Activated B cell treated with CpG ODN at 0.5 μM for 24 hours (primary cell): Measurements from ENCODE around the gene FBXL7. TPM values are rescaled to one million over a fixed set of nuclear protein-coding genes. Genes with fewer than 3 reads are reported as not detected.

Source experiments
- ATAC-seq: fragments of 200-7000 bp; cut with Tn5 transposase; one replicate; pipeline ENCODE4 v1.10.0; 2021; ENCODE audit warnings: low read depth, mild to moderate bottlenecking, moderate library complexity
- CTCF ChIA-PET: fragments of 350-600 bp; sonication (Branson Sonifier 250); formaldehyde crosslinking; loops from one replicate; lab custom pipeline; 2021; ENCODE audit warnings: antibody characterized with exemption; lab: Charles Lee
- POLR2A ChIA-PET: fragments of 350-600 bp; sonication (Branson Sonifier 250); formaldehyde crosslinking; loops from one replicate; lab custom pipeline; 2021; ENCODE audit warnings: antibody characterized with exemption; lab: Charles Lee
- DNase-seq: peaks from one replicate; pipeline ENCODE4 v3.0.0; 2022
- H3K27ac Mint-ChIP-seq: one replicate; pipeline ENCODE4 v1.8.0; 2020; ENCODE audit warnings: mixed read lengths
- H3K27me3 Mint-ChIP-seq: one replicate; pipeline ENCODE4 v1.8.0; 2021; ENCODE audit warnings: mixed read lengths
- H3K36me3 Mint-ChIP-seq: one replicate; pipeline ENCODE4 v1.8.0; 2021; ENCODE audit warnings: low read depth, mixed read lengths
- H3K4me1 Mint-ChIP-seq: one replicate; pipeline ENCODE4 v1.8.0; 2021; ENCODE audit warnings: mixed read lengths
- H3K4me3 Mint-ChIP-seq: one replicate; pipeline ENCODE4 v1.8.0; 2020; ENCODE audit warnings: mild to moderate bottlenecking, mixed read lengths
- H3K9me3 Mint-ChIP-seq: one replicate; pipeline ENCODE4 v1.8.0; 2020; ENCODE audit warnings: mixed read lengths
- CTCF ChIP-seq: fragments of 200-600 bp; IDR thresholded peaks from one replicate; pipeline ENCODE4 v1.8.0; 2022; ENCODE audit warnings: antibody characterized with exemption, mild to moderate bottlenecking
- intact Hi-C: fragments of 100-400 bp; cut with micrococcal nuclease; formaldehyde crosslinking; loops from one replicate; pipeline ENCODE4 v1.15.1; 2024
- total RNA-seq: library from RNA; stranded (reverse); gene quantifications from 2 replicates; pipeline ENCODE4 v1.2.3, GENCODE V29; 2022

Gene FBXL7
- total RNA-seq, 1 donor from 2014 or later = not detected

- Mint-ChIP-seq H3K36me3 (no peaks in the 10 kb centered on the region), H3K27ac (no peak overlapping the region), H3K4me1 (no peaks in the 10 kb centered on the region), H3K4me3 (no peak overlapping the region), H3K27me3 (no peaks in the 10 kb centered on the region), H3K9me3 (peaks cover 3% of the 10 kb centered on the region)
- CTCF ChIA-PET = no interaction called here
- ATAC-seq (no peak), DNase-seq (no peak)
- POLR2A ChIA-PET = no interaction called here
- intact Hi-C loops = no loop called here
- TF ChIP-seq CTCF = no peak
Observed at GRCh38 chr5:15711892-15712291, 211.9 kb downstream of the FBXL7 start.

GRCh38 chr5:15715535-15715934 lies 215.6 kb downstream of the FBXL7 start:
- intact Hi-C loops = no loop called here
- no peaks in the 10 kb centered on the region for H3K27me3 Mint-ChIP-seq
- H3K27ac Mint-ChIP-seq = no peak overlapping the region
- ATAC-seq (no peak), DNase-seq (no peak)
- ChIA-PET CTCF (no interaction called here), POLR2A (no interaction called here)
- no peaks in the 10 kb centered on the region for H3K36me3 Mint-ChIP-seq
- peaks cover 7% of the 10 kb centered on the region for H3K9me3 Mint-ChIP-seq
- TF ChIP-seq CTCF = no peak
- H3K4me1 Mint-ChIP-seq = no peaks in the 10 kb centered on the region
- no peak overlapping the region for H3K4me3 Mint-ChIP-seq

- H3K4me1 Mint-ChIP-seq = no peaks in the 10 kb centered on the region
- TF ChIP-seq CTCF = no peak
- peaks cover 4% of the 10 kb centered on the region for H3K9me3 Mint-ChIP-seq
- CTCF ChIA-PET = no interaction called here
- intact Hi-C loops = no loop called here
- DNase-seq (no peak), ATAC-seq (no peak)
- H3K36me3 Mint-ChIP-seq = no peaks in the 10 kb centered on the region
- no peak overlapping the region for H3K4me3 Mint-ChIP-seq
- POLR2A ChIA-PET = no interaction called here
- no peaks in the 10 kb centered on the region for H3K27me3 Mint-ChIP-seq
- H3K27ac Mint-ChIP-seq = no peak overlapping the region
Observed at GRCh38 chr5:15715967-15716366, 216.0 kb downstream of the FBXL7 start.

- no peaks in the 10 kb centered on the region for H3K4me1 Mint-ChIP-seq
- H3K27me3 Mint-ChIP-seq = no peaks in the 10 kb centered on the region
- CTCF ChIA-PET = no interaction called here
- ATAC-seq (no peak), DNase-seq (no peak)
- intact Hi-C loops = no loop called here
- H3K4me3 Mint-ChIP-seq = no peak overlapping the region
- POLR2A ChIA-PET = no interaction called here
- no peaks in the 10 kb centered on the region for H3K36me3 Mint-ChIP-seq
- H3K9me3 Mint-ChIP-seq = peaks cover 4% of the 10 kb centered on the region
- no peak overlapping the region for H3K27ac Mint-ChIP-seq
- no peak for TF ChIP-seq CTCF
Observed at GRCh38 chr5:15717001-15717400, 217.0 kb downstream of the FBXL7 start.

- H3K4me3 Mint-ChIP-seq = no peak overlapping the region
- peaks cover 4% of the 10 kb centered on the region for H3K9me3 Mint-ChIP-seq
- no peaks in the 10 kb centered on the region for H3K27me3 Mint-ChIP-seq
- no peak overlapping the region for H3K27ac Mint-ChIP-seq
- TF ChIP-seq CTCF = no peak
- ChIA-PET POLR2A (no interaction called here), CTCF (interaction anchor here (1.1 kb wide), 1 partner anchor 11 kb away, joined by 3 read pairs; no protein-coding TSS in a partner anchor)
- H3K4me1 Mint-ChIP-seq = no peaks in the 10 kb centered on the region
- H3K36me3 Mint-ChIP-seq = no peaks in the 10 kb centered on the region
- no peak for DNase-seq
- intact Hi-C loops = no loop called here
- ATAC-seq = no peak
Observed at GRCh38 chr5:15718421-15719179, 218.6 kb downstream of the FBXL7 start.
